Naive thymus-derived CD4-positive, alpha-beta T cell (primary cell): ENCODE measurements around the gene SNX24. TPM values are rescaled to one million over a fixed set of nuclear protein-coding genes. Genes with fewer than 3 reads are reported as not detected.
A peak's percentile ranks its signal among the peaks of the same experiment; 100 is the strongest.

Source experiments
- ATAC-seq: fragments of 150-1000 bp; cut with Tn5 transposase; 2 replicates; pipeline ENCODE4 v1.10.0; 2021; ENCODE audit warnings: mild to moderate bottlenecking, moderate library complexity
- CTCF ChIA-PET: fragments of 350-600 bp; sonication (Branson Sonifier 250); formaldehyde crosslinking; loops from one replicate; lab custom pipeline; 2021; ENCODE audit warnings: antibody characterized with exemption; lab: Charles Lee
- POLR2A ChIA-PET: fragments of 350-600 bp; sonication (Branson Sonifier 250); formaldehyde crosslinking; loops from one replicate; lab custom pipeline; 2021; ENCODE audit warnings: antibody characterized with exemption, inconsistent platforms; lab: Charles Lee
- DNase-seq, 9 donors: peaks; one replicate each; pipeline versions ENCODE4 v3.0.0 to v3.0.0-alpha.2; 2020 to 2022; ENCODE audit warnings: mixed read lengths in 1 of 9
- H3K27ac ChIP-seq: one replicate; pipeline ENCODE4 v1.7.0; 2013; ENCODE audit warnings: mild to moderate bottlenecking, low read depth, low read length, moderate library complexity
- H3K27me3 ChIP-seq, 2 donors: one replicate each; pipeline ENCODE4 v1.7.0; 2013; ENCODE audit warnings: low read length in 2 of 2, mild to moderate bottlenecking in 2 of 2, moderate library complexity in 2 of 2; ENCODE audit not compliant: control insufficient read depth in 2 of 2, insufficient read depth in 2 of 2
- H3K36me3 ChIP-seq, 3 experiments: 1 replicate in 2 of 3; 2 replicates in 1 of 3; pipeline ENCODE4 v1.7.0; 2013; ENCODE audit warnings: low read length in 3 of 3, mild to moderate bottlenecking in 3 of 3, moderate library complexity in 1 of 3; ENCODE audit not compliant: insufficient read depth in 3 of 3, control insufficient read depth in 2 of 3
- H3K4me1 ChIP-seq, 2 donors: one replicate each; pipeline ENCODE4 v1.7.0; 2013; ENCODE audit warnings: low read length in 2 of 2, mild to moderate bottlenecking in 2 of 2, moderate library complexity in 1 of 2; ENCODE audit not compliant: control insufficient read depth in 2 of 2, insufficient read depth in 2 of 2
- H3K4me3 ChIP-seq: 2 replicates; pipeline ENCODE4 v1.7.0; 2013; ENCODE audit warnings: mild to moderate bottlenecking, low read length
- H3K9me3 ChIP-seq, 3 experiments: 1 replicate in 2 of 3; 2 replicates in 1 of 3; pipeline ENCODE4 v1.7.0; 2013; ENCODE audit warnings: low read length in 3 of 3; ENCODE audit not compliant: control insufficient read depth in 2 of 3
- H3K27ac Mint-ChIP-seq, 9 donors: one replicate each; pipeline ENCODE4 v1.8.0; 2020 to 2022; ENCODE audit warnings: mixed read lengths in 9 of 9, mild to moderate bottlenecking in 8 of 9, moderate library complexity in 5 of 9, inconsistent platforms in 2 of 9
- H3K27me3 Mint-ChIP-seq, 5 donors: one replicate each; pipeline ENCODE4 v1.8.0; 2021 to 2022; ENCODE audit warnings: mixed read lengths in 5 of 5, mild to moderate bottlenecking in 1 of 5
- H3K36me3 Mint-ChIP-seq, 5 donors: one replicate each; pipeline ENCODE4 v1.8.0; 2020 to 2022; ENCODE audit warnings: mixed read lengths in 5 of 5, mild to moderate bottlenecking in 3 of 5, inconsistent platforms in 1 of 5
- H3K4me1 Mint-ChIP-seq, 7 donors: one replicate each; pipeline ENCODE4 v1.8.0; 2020 to 2022; ENCODE audit warnings: mixed read lengths in 7 of 7, mild to moderate bottlenecking in 3 of 7, inconsistent platforms in 1 of 7
- H3K4me3 Mint-ChIP-seq, 10 donors: one replicate each; pipeline ENCODE4 v1.8.0; 2020 to 2022; ENCODE audit warnings: mild to moderate bottlenecking in 10 of 10, mixed read lengths in 10 of 10, moderate library complexity in 6 of 10, inconsistent platforms in 2 of 10
- H3K9me3 Mint-ChIP-seq, 11 donors: one replicate each; pipeline ENCODE4 v1.8.0; 2020 to 2022; ENCODE audit warnings: mixed read lengths in 11 of 11, mild to moderate bottlenecking in 4 of 11, inconsistent platforms in 1 of 11, moderate library complexity in 1 of 11
- intact Hi-C, 2 donors: fragments of 100-400 bp; cut with micrococcal nuclease; formaldehyde crosslinking; loops; one replicate each; pipeline ENCODE4 v1.15.1; 2023
- polyA plus RNA-seq, 2 donors: library from polyadenylated mRNA; unstranded; fragments of 300-500 nt; fragmentation: Illumina TruSeq; gene quantifications; one replicate each; pipeline ENCODE4 v1.2.3, GENCODE V29; 2021
- total RNA-seq, 6 experiments: library from RNA in 5 of 6; stranded (reverse) in 5 of 6; gene quantifications; 1 replicate in 5 of 6; 2 replicates in 1 of 6; pipeline ENCODE4 v1.2.3 and lab custom pipeline; 2021 to 2026

Gene SNX24
- total and polyA plus RNA-seq, 7 experiments from 2014 or later: 1.2 to 3.5 (median 2.1) TPM

DNA sequence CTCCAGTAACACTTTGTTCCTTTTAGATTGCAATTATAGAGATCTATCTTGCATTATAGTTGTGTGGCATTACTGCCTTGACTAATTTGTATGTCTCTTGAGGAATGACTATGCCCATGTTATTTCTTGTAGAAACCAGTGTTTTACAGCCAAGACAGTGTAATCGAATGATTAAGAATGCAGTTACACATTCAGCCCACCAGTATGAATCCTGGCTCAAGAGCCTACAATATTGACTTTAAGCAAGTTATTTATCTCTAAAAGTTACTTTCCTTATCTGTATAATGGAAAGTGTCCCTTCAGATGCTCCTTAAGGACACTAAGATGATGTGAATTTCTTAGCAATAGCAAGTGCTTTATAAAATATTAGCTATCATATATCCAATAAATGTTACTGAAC is 9.7 kb upstream of the SNX24 start:
- ATAC-seq: no peak
- no peaks in the 10 kb centered on the region for H3K4me1 ChIP-seq
- H3K36me3 ChIP-seq: no peaks in the 10 kb centered on the region
- no peak for DNase-seq
- peaks cover 0 to 4% (median 0%) of the 10 kb centered on the region in 7 donors for H3K4me1 Mint-ChIP-seq
- no peaks in the 10 kb centered on the region for H3K9me3 ChIP-seq
- intact Hi-C loops: no loop called here
- H3K4me3 Mint-ChIP-seq: no peak overlapping the region
- no peak overlapping the region for H3K27ac Mint-ChIP-seq
- peaks cover 0 to 4% (median 0%) of the 10 kb centered on the region in 11 donors for H3K9me3 Mint-ChIP-seq
- H3K27ac ChIP-seq: no peak overlapping the region
- ChIA-PET POLR2A (no interaction called here), CTCF (interaction anchor here (0.7 kb wide), 1 partner anchor 15 kb away, joined by 3 read pairs; no protein-coding TSS in a partner anchor)
- no peaks in the 10 kb centered on the region for H3K27me3 ChIP-seq
- peaks cover 0 to 11% (median 6%) of the 10 kb centered on the region in 5 donors for H3K27me3 Mint-ChIP-seq
- H3K36me3 Mint-ChIP-seq: peaks cover 0 to 5% (median 0%) of the 10 kb centered on the region in 5 donors
- no peak overlapping the region for H3K4me3 ChIP-seq

DNA sequence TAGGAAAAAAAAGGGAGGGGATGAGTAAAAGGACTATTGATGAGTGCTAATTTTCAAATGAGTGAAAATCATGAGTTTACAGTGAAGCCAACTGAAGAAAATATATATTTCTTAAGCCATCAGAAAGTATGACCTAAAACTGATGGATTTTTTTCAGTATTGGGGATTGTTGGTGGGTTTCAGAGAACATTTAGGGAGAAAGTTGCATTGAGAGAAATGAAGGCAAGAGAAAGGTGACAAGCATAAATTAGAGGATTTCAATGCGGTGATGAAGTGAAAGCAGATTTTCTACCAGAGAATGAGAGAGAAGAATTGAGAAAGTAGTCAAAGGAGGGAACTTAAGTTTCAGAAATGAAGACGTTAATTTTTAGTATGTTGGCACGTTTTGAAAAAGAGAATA is 8.5 kb upstream of the SNX24 start:
- Histone ChIP-seq H3K36me3 (no peaks in the 10 kb centered on the region), H3K4me1 (no peaks in the 10 kb centered on the region), H3K9me3 (no peaks in the 10 kb centered on the region), H3K4me3 (no peak overlapping the region), H3K27me3 (no peaks in the 10 kb centered on the region), H3K27ac (no peak overlapping the region)
- Mint-ChIP-seq H3K4me3 (no peak overlapping the region), H3K27ac (no peak overlapping the region), H3K36me3 (peaks cover 0 to 6% (median 0%) of the 10 kb centered on the region in 5 donors), H3K9me3 (peaks cover 0 to 4% (median 0%) of the 10 kb centered on the region in 11 donors), H3K4me1 (peaks cover 0 to 4% (median 0%) of the 10 kb centered on the region in 7 donors), H3K27me3 (peaks cover 0 to 16% (median 7%) of the 10 kb centered on the region in 5 donors)
- no peak for ATAC-seq
- DNase-seq: no peak
- ChIA-PET POLR2A (no interaction called here), CTCF (no interaction called here)
- intact Hi-C loops: no loop called here

DNA sequence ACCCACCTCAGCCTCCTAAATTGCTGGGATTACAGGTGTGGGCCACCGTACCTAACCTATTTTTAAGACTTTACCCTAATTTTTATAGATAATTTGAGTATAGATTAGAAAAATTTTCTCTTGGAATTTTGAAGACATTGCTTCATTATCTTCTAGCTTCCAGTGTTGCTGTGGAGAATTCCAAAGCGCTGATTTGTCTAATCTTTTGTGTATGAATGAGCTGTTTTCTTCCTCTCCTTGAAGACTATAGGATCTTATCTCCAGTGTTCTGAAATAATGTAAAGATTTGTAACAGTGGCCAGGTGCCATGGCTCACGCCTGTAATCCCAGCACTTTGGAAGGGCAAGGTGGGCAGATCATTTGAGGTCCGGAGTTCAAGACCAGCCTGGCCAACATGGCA is 5.7 kb upstream of the SNX24 start:
- H3K36me3 Mint-ChIP-seq: peaks cover 0 to 6% (median 4%) of the 10 kb centered on the region in 5 donors
- H3K36me3 ChIP-seq: no peaks in the 10 kb centered on the region
- intact Hi-C loops: loop anchor here in 1 of 2 donors (10.0 kb wide), 1 partner anchor 585 kb away; the partner anchor contains the start of gene CEP120
- H3K27me3 ChIP-seq: no peaks in the 10 kb centered on the region
- no peak overlapping the region for H3K4me3 Mint-ChIP-seq
- no peak overlapping the region for H3K4me3 ChIP-seq
- ATAC-seq (no peak), DNase-seq (no peak)
- no peak overlapping the region for H3K27ac ChIP-seq
- CTCF ChIA-PET: no interaction called here
- peaks cover 10% of the 10 kb centered on the region in 2 donors for H3K4me1 ChIP-seq
- POLR2A ChIA-PET: no interaction called here
- no peak overlapping the region for H3K27ac Mint-ChIP-seq
- peaks cover 3 to 30% (median 12%) of the 10 kb centered on the region in 5 donors for H3K27me3 Mint-ChIP-seq
- no peaks in the 10 kb centered on the region for H3K9me3 ChIP-seq
- H3K4me1 Mint-ChIP-seq: peaks cover 6 to 16% (median 12%) of the 10 kb centered on the region in 7 donors
- H3K9me3 Mint-ChIP-seq: peaks cover 0 to 4% (median 0%) of the 10 kb centered on the region in 11 donors

DNA sequence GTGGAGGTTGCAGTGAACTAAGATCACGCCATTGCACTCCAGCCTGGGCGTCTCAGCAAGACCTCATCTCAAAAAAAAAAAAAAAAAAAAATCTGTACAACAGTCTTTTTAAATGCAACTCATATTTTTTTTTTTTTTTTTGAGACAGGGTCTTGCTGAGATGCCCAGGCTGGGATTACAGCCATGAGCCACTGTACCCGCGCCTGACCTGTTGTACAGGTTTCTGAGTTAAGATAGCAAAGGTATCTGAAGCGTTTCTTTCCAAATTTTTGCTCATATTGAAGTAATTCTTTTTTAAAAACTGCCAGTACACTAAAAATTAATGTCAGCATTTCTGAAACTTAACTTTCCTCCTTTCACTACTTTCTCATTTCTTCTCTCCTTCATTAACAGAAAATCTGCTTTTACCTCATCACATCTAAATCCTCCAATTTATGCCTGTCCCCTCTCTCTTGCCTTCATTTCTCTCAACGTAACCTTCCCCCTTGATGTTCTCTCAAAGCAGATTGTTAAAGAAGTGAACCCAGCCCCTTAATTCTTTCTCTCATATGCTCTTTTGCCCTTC is 3.3 kb upstream of the SNX24 start:
- no peak overlapping the region for H3K27ac ChIP-seq
- H3K4me3 ChIP-seq: no peak overlapping the region
- ChIA-PET POLR2A (no interaction called here), CTCF (no interaction called here)
- Mint-ChIP-seq H3K27ac (no peak overlapping the region), H3K4me3 (no peak overlapping the region), H3K36me3 (peaks cover 0 to 6% (median 4%) of the 10 kb centered on the region in 5 donors), H3K4me1 (peaks cover 18 to 32% (median 24%) of the 10 kb centered on the region in 7 donors), H3K27me3 (peaks cover 3 to 43% (median 12%) of the 10 kb centered on the region in 5 donors), H3K9me3 (peaks cover 0 to 4% (median 0%) of the 10 kb centered on the region in 11 donors)
- intact Hi-C loops: loop anchor here in 1 of 2 donors (10.0 kb wide), 1 partner anchor 583 kb away; the partner anchor contains the start of gene CEP120
- H3K27me3 ChIP-seq: no peaks in the 10 kb centered on the region
- DNase-seq: no peak
- no peaks in the 10 kb centered on the region for H3K36me3 ChIP-seq
- ATAC-seq: no peak
- peaks cover 10 to 11% of the 10 kb centered on the region in 2 donors for H3K4me1 ChIP-seq
- no peaks in the 10 kb centered on the region for H3K9me3 ChIP-seq

DNA sequence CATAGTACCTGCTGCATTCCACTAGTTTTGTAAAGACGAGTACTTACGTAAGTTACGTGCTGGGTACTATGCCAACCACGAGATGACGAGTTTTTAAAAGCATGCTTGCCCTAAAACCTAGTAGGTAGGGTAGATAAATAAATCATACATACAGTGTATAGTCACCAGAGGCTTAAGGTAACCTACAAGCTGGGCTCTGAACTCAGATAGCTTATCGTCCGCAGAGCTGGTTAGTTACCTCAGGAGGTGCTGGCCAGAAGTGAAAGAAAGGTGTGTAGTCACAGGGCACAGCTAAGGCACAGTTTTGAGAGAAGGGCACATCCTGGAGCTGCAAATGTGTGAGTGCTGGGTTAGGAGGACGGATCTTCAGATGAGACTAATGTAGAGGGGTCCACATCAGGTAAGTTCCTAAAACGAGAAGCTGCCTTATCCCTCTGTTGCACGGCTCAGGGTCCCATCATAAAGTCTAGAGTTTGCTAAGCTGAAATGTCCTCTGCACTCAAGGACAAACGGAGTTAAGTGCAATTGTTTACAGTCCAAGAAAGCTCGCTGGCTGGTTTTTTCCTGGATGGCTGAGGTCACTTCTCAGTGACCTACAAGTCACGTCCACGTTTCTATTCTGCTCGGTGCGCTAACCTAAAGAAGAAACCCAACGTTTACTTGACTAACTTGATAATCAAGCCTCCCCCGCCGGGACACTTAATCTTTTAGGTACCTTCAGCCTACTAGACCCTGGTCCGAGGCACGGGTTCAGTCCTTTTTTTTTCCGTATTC is 1.1 kb upstream of the SNX24 start:
- ATAC-seq (no peak), DNase-seq (peak in 1 of 9 donors; percentile 12)
- CTCF ChIA-PET: no interaction called here
- Histone ChIP-seq H3K4me1 (peaks cover 10 to 11% of the 10 kb centered on the region in 2 donors), H3K9me3 (no peaks in the 10 kb centered on the region), H3K4me3 (peak overlapping the region; percentile 82), H3K27ac (peak overlapping the region; percentile 65), H3K27me3 (no peaks in the 10 kb centered on the region), H3K36me3 (no peaks in the 10 kb centered on the region)
- H3K36me3 Mint-ChIP-seq: peaks cover 0 to 6% (median 4%) of the 10 kb centered on the region in 5 donors
- POLR2A ChIA-PET: interaction anchor here (0.8 to 1.9 kb wide), 3 partner anchors 37 to 579 kb away, joined by 3 to 10 read pairs (median 7); partner anchors contain the start of genes CEP120 and SNX2
- H3K4me3 Mint-ChIP-seq: peak overlapping the region; percentile 83 to 93 (median 89)
- peak overlapping the region; percentile 38 to 90 (median 74) for H3K27ac Mint-ChIP-seq
- peaks cover 3 to 39% (median 12%) of the 10 kb centered on the region in 5 donors for H3K27me3 Mint-ChIP-seq
- H3K9me3 Mint-ChIP-seq: peaks cover 0 to 4% (median 0%) of the 10 kb centered on the region in 11 donors
- H3K4me1 Mint-ChIP-seq: peaks cover 19 to 36% (median 27%) of the 10 kb centered on the region in 7 donors
- intact Hi-C loops: loop anchor here in 1 of 2 donors (2.0 to 10.0 kb wide), 2 partner anchors 70 to 580 kb away; partner anchors contain the start of genes CEP120 and SNX2

- peaks cover 0 to 6% (median 4%) of the 10 kb centered on the region in 5 donors for H3K36me3 Mint-ChIP-seq
- DNase-seq (no peak), ATAC-seq (peak; percentile 3)
- peak overlapping the region; percentile 38 to 90 (median 74) for H3K27ac Mint-ChIP-seq
- POLR2A ChIA-PET: interaction anchor here (1.0 to 1.9 kb wide), 2 partner anchors 70 to 579 kb away, joined by 7 to 10 read pairs; partner anchors contain the start of genes CEP120 and SNX2
- intact Hi-C loops: loop anchor here (1.0 to 10.0 kb wide), 5 partner anchors 70 to 667 kb away; partner anchors contain the start of genes CEP120 (in 2 of the 2), SNX2 (in 2 of the 2) and CSNK1G3 (in 1 of the 2)
- peaks cover 3 to 38% (median 12%) of the 10 kb centered on the region in 5 donors for H3K27me3 Mint-ChIP-seq
- Histone ChIP-seq H3K9me3 (no peaks in the 10 kb centered on the region), H3K36me3 (no peaks in the 10 kb centered on the region), H3K27ac (peak overlapping the region; percentile 65), H3K27me3 (no peaks in the 10 kb centered on the region), H3K4me1 (peaks cover 10 to 11% of the 10 kb centered on the region in 2 donors), H3K4me3 (peak overlapping the region; percentile 82)
- peaks cover 19 to 39% (median 27%) of the 10 kb centered on the region in 7 donors for H3K4me1 Mint-ChIP-seq
- H3K9me3 Mint-ChIP-seq: peaks cover 0 to 4% (median 0%) of the 10 kb centered on the region in 11 donors
- CTCF ChIA-PET: no interaction called here
- peak overlapping the region; percentile 83 to 93 (median 89) for H3K4me3 Mint-ChIP-seq
Observed at GRCh38 chr5:122844910-122845228, 544 bp upstream of the SNX24 start.
